NT2/D1 (cell line): ENCODE measurements around the gene C12orf76.
A peak's percentile ranks its signal among the peaks of the same experiment; 100 is the strongest.
"Not testable (repeated sequence)": the region's sequence is repeated elsewhere in the genome, so short reads cannot be mapped to it uniquely, and the experiment has no call there.

Experiments used
- DNase-seq: peaks from one replicate; pipeline ENCODE4 v3.0.0-alpha.2; 2011; ENCODE audit warnings: low read depth, low spot score
- H3K27me3 ChIP-seq: 2 replicates; pipeline ENCODE4 v1.6.0; 2011; ENCODE audit warnings: mild to moderate bottlenecking; ENCODE audit not compliant: insufficient read length, insufficient read depth
- H3K36me3 ChIP-seq: 2 replicates; pipeline ENCODE4 v1.6.1; 2011; ENCODE audit warnings: mild to moderate bottlenecking, low read length, mixed read lengths; ENCODE audit not compliant: insufficient read depth, insufficient read length
- H3K4me1 ChIP-seq: 2 replicates; pipeline ENCODE4 v1.5.1; 2011; ENCODE audit not compliant: insufficient read depth, insufficient read length
- H3K4me3 ChIP-seq: 2 replicates; pipeline ENCODE4 v1.5.1; 2011; ENCODE audit warnings: low read depth; ENCODE audit not compliant: insufficient read length
- H3K9ac ChIP-seq: 2 replicates; pipeline ENCODE4 v1.6.0; 2011; ENCODE audit warnings: low read depth; ENCODE audit not compliant: insufficient read length
- H3K9me3 ChIP-seq: 2 replicates; pipeline ENCODE4 v1.5.1; 2011; ENCODE audit warnings: mild to moderate bottlenecking, low read length; ENCODE audit not compliant: insufficient read depth
- SUZ12 ChIP-seq: IDR thresholded peaks from 2 replicates; pipeline ENCODE4 v1.6.1; 2011; ENCODE audit not compliant: insufficient read length, insufficient read depth; ENCODE audit errors: extremely low read depth
- YY1 ChIP-seq: IDR thresholded peaks from 2 replicates; pipeline ENCODE4 v1.6.1; 2011; ENCODE audit not compliant: insufficient read length, insufficient read depth
- ZNF274 ChIP-seq: IDR thresholded peaks from 2 replicates; pipeline ENCODE4 v1.6.1; 2011; ENCODE audit warnings: mild to moderate bottlenecking, low read depth, low read length

The C12orf76 gene

DNA sequence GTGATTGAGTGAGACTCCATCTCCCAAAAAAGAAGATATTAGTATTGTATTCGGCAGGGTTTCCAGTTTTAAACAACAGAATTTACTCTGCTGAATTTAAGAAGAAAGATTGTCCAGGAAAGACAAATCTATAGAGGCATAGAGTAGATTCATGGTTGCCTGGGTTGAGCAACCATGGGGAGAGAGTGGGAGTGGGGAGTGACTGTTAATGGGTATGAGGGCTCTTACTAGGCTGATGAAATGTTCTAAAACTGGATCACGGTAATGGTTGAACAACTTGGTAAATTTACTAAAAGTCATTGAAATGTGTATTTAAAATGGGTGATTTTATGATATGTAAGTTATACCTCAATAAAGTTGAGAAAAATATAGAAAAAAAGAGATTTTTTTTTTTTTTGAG is 13.9 kb upstream of the C12orf76 start:
- H3K4me3 ChIP-seq, result no peak overlapping the region
- no peak for TF ChIP-seq YY1
- no peak for TF ChIP-seq ZNF274
- no peak for TF ChIP-seq SUZ12

DNA sequence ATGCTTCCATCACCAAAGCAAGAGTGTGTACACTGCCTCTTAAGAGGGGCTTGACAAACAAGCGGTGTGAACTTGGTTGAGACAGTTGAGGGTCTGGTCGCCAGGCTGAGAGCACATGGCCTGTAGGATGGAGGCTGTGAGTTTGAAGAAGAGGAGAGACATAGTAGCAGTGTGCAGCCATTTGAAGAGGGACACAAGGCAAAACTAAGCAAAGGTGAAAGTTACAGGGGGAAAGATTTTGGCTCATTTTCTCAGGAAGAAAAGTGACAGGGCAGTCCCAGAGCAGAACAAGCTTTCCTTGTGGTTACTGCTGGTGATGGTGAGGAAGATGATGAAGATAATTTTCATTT is 11.3 kb upstream of the C12orf76 start:
- Histone ChIP-seq H3K9me3 (no peaks in the 10 kb centered on the region), H3K9ac (no peak overlapping the region), H3K36me3 (no peaks in the 10 kb centered on the region), H3K4me1 (peaks cover 2% of the 10 kb centered on the region), H3K27me3 (no peaks in the 10 kb centered on the region), H3K4me3 (no peak overlapping the region)
- DNase-seq, result no peak
- TF ChIP-seq YY1, result no peak
- no peak for TF ChIP-seq ZNF274
- TF ChIP-seq SUZ12, result no peak

More for the DNA sequence above, 13.9 kb upstream of the C12orf76 start:
- H3K27me3 ChIP-seq, result no peaks in the 10 kb centered on the region
- peaks cover 2% of the 10 kb centered on the region for H3K4me1 ChIP-seq
- no peak overlapping the region for H3K9ac ChIP-seq
- no peaks in the 10 kb centered on the region for H3K9me3 ChIP-seq
- no peaks in the 10 kb centered on the region for H3K36me3 ChIP-seq
- no peak for DNase-seq

DNA sequence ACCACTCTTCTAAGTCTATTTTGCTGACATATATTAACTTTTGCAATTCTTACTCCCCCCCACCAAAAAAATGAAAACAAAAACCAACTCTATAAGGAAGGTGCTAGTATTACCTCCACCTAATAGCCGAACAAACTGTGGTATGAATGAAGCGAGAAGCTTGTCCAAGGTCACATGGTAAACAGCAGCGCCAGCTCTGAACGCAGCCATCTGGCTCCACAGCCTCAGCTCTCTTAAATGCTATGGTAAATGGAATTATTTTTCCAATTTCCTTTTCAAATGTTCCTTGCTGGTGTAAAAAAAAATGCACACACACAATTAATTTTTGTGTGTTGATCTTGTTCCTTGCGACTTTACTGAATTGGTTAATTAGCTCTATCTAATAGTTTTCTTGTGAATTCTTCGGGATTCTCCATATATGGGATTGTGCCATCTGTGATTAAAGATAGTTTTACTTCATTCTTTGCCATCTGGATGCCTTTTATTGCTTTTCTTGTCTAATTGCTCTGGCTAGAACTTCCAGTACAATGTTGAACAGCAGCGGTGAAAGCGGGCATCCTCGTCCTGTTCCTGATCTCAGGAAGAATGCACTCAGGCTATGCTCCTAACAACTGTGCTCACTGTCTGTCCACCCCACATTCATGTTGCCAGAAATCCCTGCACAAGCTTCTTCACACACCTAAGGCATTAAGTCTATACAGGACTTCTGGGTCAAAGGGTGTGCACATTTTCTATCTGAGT is 10.7 kb upstream of the C12orf76 start:
- no peak overlapping the region for H3K9ac ChIP-seq
- DNase-seq, result no peak
- H3K9me3 ChIP-seq, result no peaks in the 10 kb centered on the region
- H3K27me3 ChIP-seq, result no peaks in the 10 kb centered on the region
- no peak overlapping the region for H3K4me3 ChIP-seq
- no peaks in the 10 kb centered on the region for H3K36me3 ChIP-seq
- H3K4me1 ChIP-seq, result peaks cover 2% of the 10 kb centered on the region
- TF ChIP-seq YY1, result no peak
- no peak for TF ChIP-seq ZNF274
- no peak for TF ChIP-seq SUZ12

DNA sequence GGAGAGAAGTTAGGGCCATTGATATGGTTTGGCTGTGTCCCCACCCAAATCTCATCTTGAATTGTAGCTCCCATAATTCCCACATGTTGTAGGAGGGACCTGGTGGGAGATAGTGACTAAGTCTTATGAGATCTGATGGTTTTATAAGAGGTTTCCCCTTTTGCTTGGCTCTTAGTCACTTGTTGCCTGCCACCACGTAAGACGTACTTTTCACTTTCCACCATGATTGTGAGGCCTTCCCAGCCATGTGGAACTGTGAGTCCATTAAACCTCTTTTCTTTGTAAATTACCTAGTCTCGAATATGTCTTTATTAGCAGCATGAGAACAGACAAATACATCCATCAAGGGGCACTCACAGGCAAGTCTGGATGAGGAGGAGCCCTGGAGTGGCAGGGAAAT is 8.3 kb upstream of the C12orf76 start:
- not testable (repeated sequence) for H3K36me3 ChIP-seq, DNase-seq, H3K4me3 ChIP-seq, H3K9me3 ChIP-seq, H3K27me3 ChIP-seq, H3K9ac ChIP-seq, H3K4me1 ChIP-seq

DNA sequence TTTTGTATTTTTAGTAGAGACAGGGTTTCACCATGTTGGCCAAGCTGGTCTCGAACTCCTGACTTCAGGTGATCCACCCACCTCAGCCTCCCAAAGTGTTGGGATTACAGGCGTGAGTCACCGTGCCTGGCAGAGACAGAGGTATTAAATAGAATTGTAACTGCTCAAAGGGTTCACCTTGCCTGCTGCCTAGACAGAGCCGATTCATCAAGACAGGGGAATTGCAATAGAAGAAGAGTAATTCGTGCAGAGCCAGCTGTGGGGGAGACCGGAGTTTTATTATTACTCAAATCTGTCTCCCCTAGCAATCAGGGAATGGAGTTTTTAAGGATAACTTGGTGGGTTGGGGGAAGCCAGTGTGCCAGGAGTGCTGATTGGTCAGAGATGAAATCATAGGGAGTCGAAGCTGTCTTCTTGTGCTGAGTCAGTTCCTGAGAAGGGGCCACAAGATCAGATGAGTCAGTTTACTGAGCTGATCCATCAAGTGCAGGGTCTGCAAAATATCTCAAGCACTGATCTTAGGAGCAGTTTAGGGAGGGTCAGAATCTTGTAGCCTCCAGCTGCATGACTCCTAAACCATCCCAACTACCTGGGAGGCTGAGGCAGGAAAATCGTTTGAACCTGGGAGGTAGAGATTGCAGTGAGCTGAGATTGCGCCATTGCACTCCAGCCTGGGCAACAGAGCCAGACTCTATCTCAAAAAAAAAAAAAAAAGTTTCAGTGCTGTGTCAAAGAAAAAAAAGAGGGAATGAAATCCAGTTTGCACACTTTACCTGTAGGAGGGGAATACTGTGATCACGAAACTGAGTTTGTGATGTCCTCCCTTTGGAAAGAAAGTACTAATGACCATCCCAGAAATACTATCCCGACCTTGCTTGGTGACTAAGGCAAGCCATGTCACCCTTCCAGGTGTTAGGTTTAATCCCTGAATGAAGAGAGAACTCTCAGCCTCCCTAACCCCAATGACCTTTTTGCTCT is 7.3 kb upstream of the C12orf76 start:
- H3K4me3 ChIP-seq, H3K9me3 ChIP-seq, H3K36me3 ChIP-seq, H3K9ac ChIP-seq, H3K4me1 ChIP-seq, DNase-seq, H3K27me3 ChIP-seq: not testable (repeated sequence)

DNA sequence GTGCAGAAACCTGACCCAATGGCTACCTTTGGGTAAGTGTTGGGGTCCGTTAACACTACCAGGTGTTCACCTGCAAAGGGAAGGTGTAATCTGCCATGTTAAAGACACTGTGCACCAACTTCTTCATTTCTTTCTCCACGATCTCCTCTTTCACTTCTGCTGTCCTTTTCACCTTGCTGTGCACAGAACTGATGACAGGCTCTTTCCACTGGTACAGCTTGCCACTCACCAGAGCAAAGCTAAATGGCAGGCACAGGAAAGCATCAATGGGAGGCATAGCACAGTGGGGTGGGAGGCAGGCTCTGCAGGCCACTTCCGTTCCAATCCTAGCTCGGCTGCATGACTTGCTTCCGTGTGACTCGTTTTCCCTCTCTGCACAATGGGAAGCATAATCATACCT is 2.6 kb upstream of the C12orf76 start:
- Histone ChIP-seq H3K4me3 (no peak overlapping the region), H3K36me3 (peaks cover 7% of the 10 kb centered on the region), H3K9ac (no peak overlapping the region)

DNA sequence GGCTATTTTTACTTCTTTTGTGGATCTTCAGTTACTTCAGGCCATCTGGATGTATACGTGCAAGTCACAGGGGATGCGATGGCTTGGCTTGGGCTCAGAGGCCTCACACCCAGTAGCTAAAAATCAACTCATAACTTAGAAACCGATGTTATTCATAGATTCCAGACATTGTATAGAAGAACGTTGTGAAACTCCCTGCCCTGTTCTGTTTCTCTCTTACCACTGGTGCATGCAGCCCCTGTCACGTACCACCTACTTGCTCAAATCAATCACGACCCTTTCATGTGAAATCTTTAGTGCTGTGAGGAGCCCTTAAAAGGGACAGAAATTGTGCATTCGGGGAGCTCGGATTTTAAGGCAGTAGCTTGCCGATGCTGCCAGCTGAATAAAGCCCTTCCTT is 1.3 kb upstream of the C12orf76 start:
- H3K4me1 ChIP-seq, H3K27me3 ChIP-seq, H3K36me3 ChIP-seq, H3K9me3 ChIP-seq, H3K9ac ChIP-seq, H3K4me3 ChIP-seq, DNase-seq: not testable (repeated sequence)

More for the DNA sequence above, 2.6 kb upstream of the C12orf76 start:
- DNase-seq, result no peak
- no peaks in the 10 kb centered on the region for H3K4me1 ChIP-seq
- TF ChIP-seq YY1 (no peak), ZNF274 (no peak)
- no peaks in the 10 kb centered on the region for H3K9me3 ChIP-seq
- H3K27me3 ChIP-seq, result no peaks in the 10 kb centered on the region

DNA sequence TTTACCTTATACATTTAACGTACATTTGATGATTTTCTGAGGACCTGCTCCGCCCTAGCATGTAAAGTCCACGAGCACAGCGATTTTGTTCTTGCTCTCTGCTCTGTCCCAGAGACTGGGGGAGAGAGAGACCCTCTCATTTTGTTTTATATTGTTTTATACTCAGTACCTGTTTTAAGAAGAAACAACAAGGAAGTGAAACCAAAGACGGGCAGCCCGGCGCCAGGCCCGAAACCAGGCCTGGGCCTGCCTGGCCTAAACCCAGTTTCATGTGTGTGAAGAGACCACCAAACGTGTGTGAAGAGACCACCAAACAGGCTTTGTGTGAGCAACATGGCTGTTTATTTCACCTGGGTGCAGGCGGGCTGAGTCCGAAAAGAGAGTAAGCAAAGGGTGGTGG is 712 bp upstream of the C12orf76 start:
- not testable (repeated sequence) for DNase-seq, H3K4me1 ChIP-seq, H3K27me3 ChIP-seq, H3K9me3 ChIP-seq, H3K36me3 ChIP-seq
- H3K4me3 ChIP-seq, result peak overlapping the region; percentile 98
- H3K9ac ChIP-seq, result peak overlapping the region; percentile 97
